Measurements from ENCODE around the gene MANF. TPM values are rescaled to one million over a fixed set of nuclear protein-coding genes. Genes with fewer than 3 reads are reported as not detected.

MANF gene
- total and polyA plus RNA-seq, 4 donors: 40.1 to 173 (median 86.7) TPM

- ATAC-seq (ENCODE audit: insufficient read depth, low FRiP score) (no peak), DNase-seq (no peak)
- no peaks in the 10 kb centered on the region for H3K9me3 ChIP-seq (ENCODE audit: control insufficient read depth in 4 of 4, insufficient read depth in 3 of 4, low read length in 3 of 4)
- 95 to 97% methylated on average over 17 of the region's 17 CpGs for WGBS, 2 donors
- peaks cover 0 to 33% (median 10%) of the 10 kb centered on the region in 5 donors for H3K4me1 ChIP-seq (ENCODE audit: control insufficient read depth in 5 of 5, insufficient read depth in 5 of 5, low read length in 5 of 5)
- H3K9ac ChIP-seq (ENCODE audit: insufficient read depth in 1 of 2, low read length in 2 of 2): no peak overlapping the region
- H3K36me3 ChIP-seq (ENCODE audit: control insufficient read depth in 4 of 4, insufficient read depth in 4 of 4, low read length in 4 of 4): peaks cover 0 to 56% (median 42%) of the 10 kb centered on the region in 4 donors
- H3K4me3 ChIP-seq: no peak overlapping the region
- H3K27me3 ChIP-seq (ENCODE audit: control insufficient read depth in 3 of 3, insufficient read depth in 3 of 3, low read length in 2 of 3): no peaks in the 10 kb centered on the region
- no peak overlapping the region for H3K27ac ChIP-seq (ENCODE audit: low read depth in 1 of 2, low read length in 1 of 2)
- TF ChIP-seq, protein P1, sequence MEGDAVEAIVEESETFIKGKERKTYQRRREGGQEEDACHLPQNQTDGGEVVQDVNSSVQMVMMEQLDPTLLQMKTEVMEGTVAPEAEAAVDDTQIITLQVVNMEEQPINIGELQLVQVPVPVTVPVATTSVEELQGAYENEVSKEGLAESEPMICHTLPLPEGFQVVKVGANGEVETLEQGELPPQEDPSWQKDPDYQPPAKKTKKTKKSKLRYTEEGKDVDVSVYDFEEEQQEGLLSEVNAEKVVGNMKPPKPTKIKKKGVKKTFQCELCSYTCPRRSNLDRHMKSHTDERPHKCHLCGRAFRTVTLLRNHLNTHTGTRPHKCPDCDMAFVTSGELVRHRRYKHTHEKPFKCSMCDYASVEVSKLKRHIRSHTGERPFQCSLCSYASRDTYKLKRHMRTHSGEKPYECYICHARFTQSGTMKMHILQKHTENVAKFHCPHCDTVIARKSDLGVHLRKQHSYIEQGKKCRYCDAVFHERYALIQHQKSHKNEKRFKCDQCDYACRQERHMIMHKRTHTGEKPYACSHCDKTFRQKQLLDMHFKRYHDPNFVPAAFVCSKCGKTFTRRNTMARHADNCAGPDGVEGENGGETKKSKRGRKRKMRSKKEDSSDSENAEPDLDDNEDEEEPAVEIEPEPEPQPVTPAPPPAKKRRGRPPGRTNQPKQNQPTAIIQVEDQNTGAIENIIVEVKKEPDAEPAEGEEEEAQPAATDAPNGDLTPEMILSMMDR (IDR thresholded peaks at IDR 0.05; ENCODE audit: control extremely low read depth, extremely low read depth): no peak
Measured at GRCh38 chr3:51393134-51393495, 8.0 kb downstream of the MANF start.

DNA sequence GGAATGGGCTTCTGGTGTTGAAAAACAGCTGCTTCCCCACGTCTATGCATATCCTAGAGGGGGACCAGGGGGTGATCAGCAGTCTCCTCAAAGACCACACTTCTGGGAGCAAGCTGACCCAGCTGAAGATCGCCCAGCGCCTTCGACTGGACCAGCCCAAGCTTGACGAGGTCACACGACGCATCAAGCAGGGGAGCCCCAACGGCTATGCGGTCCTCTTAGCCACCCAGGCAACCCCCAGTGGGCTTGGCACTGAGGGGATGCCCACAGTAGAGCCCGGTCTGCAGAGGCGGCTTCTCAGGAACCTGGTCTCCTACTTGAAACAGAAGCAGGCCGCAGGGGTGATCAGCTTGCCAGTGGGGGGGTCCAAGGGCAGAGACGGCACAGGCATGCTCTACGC lies 8.5 kb downstream of the MANF start:
- peaks cover 3 to 54% (median 41%) of the 10 kb centered on the region in 4 donors for H3K36me3 ChIP-seq (ENCODE audit: control insufficient read depth in 4 of 4, insufficient read depth in 4 of 4, low read length in 4 of 4)
- ATAC-seq (ENCODE audit: insufficient read depth, low FRiP score) (no peak), DNase-seq (no peak)
- no peaks in the 10 kb centered on the region for H3K27me3 ChIP-seq (ENCODE audit: control insufficient read depth in 3 of 3, insufficient read depth in 3 of 3, low read length in 2 of 3)
- H3K4me3 ChIP-seq: no peak overlapping the region
- no peak overlapping the region for H3K9ac ChIP-seq (ENCODE audit: insufficient read depth in 1 of 2, low read length in 2 of 2)
- 91% methylated on average over 14 of the region's 14 CpGs for WGBS, 2 donors
- H3K27ac ChIP-seq (ENCODE audit: low read depth in 1 of 2, low read length in 1 of 2): no peak overlapping the region
- TF ChIP-seq, protein P1 (IDR thresholded peaks at IDR 0.05; ENCODE audit: control extremely low read depth, extremely low read depth): no peak
- no peaks in the 10 kb centered on the region for H3K9me3 ChIP-seq (ENCODE audit: control insufficient read depth in 4 of 4, insufficient read depth in 3 of 4, low read length in 3 of 4)
- H3K4me1 ChIP-seq (ENCODE audit: control insufficient read depth in 5 of 5, insufficient read depth in 5 of 5, low read length in 5 of 5): peaks cover 0 to 30% (median 10%) of the 10 kb centered on the region in 5 donors

GRCh38 chr3:51394541-51394940 lies 9.4 kb downstream of the MANF start:
- DNase-seq (no peak), ATAC-seq (ENCODE audit: insufficient read depth, low FRiP score) (no peak)
- Histone ChIP-seq H3K4me1 (ENCODE audit: control insufficient read depth in 5 of 5, insufficient read depth in 5 of 5, low read length in 5 of 5) (peaks cover 0 to 30% (median 10%) of the 10 kb centered on the region in 5 donors), H3K9ac (ENCODE audit: insufficient read depth in 1 of 2, low read length in 2 of 2) (no peak overlapping the region), H3K27ac (ENCODE audit: low read depth in 1 of 2, low read length in 1 of 2) (no peak overlapping the region), H3K4me3 (no peak overlapping the region), H3K9me3 (ENCODE audit: control insufficient read depth in 4 of 4, insufficient read depth in 3 of 4, low read length in 3 of 4) (no peaks in the 10 kb centered on the region), H3K27me3 (ENCODE audit: control insufficient read depth in 3 of 3, insufficient read depth in 3 of 3, low read length in 2 of 3) (no peaks in the 10 kb centered on the region), H3K36me3 (ENCODE audit: control insufficient read depth in 4 of 4, insufficient read depth in 4 of 4, low read length in 4 of 4) (peaks cover 3 to 53% (median 40%) of the 10 kb centered on the region in 4 donors)
- WGBS, 2 donors: 86 to 87% methylated on average over 5 of the region's 5 CpGs
- TF ChIP-seq, protein P1 (IDR thresholded peaks at IDR 0.05; ENCODE audit: control extremely low read depth, extremely low read depth): no peak
